Stimulated activated CD4-positive, alpha-beta T cell treated with anti-CD3 and anti-CD28 coated beads, Interleukin-12 subunit alpha, Interleukin-12 subunit beta, amount 100 ng/mL, for 24 hours (primary cell): Measurements from ENCODE around the gene KLF15.

Experiments used
- DNase-seq, 2 experiments: peaks; one replicate each; pipeline ENCODE4 v3.0.0-alpha.2; 2020; ENCODE audit warnings: low read depth in 2 of 2

Gene KLF15

GRCh38 chr3:126306397-126306796, 50.8 kb downstream of the KLF15 start:
- no peak for DNase-seq

- no peak for DNase-seq
Observed at GRCh38 chr3:126305427-126305826, 51.8 kb downstream of the KLF15 start.

GRCh38 chr3:126304704-126305103, 52.5 kb downstream of the KLF15 start:
- no peak for DNase-seq

- no peak for DNase-seq
Observed at GRCh38 chr3:126304291-126304690, 52.9 kb downstream of the KLF15 start.

GRCh38 chr3:126303272-126303671, 53.9 kb downstream of the KLF15 start:
- DNase-seq, result no peak

- DNase-seq, result no peak
Observed at GRCh38 chr3:126300761-126301481, 56.3 kb downstream of the KLF15 start.

GRCh38 chr3:126300001-126300760, 57.0 kb downstream of the KLF15 start:
- no peak for DNase-seq

GRCh38 chr3:126295407-126295939, 61.7 kb downstream of the KLF15 start:
- no peak for DNase-seq

- DNase-seq, result no peak
Observed at GRCh38 chr3:126294211-126294808, 62.9 kb downstream of the KLF15 start.

- no peak for DNase-seq
Observed at GRCh38 chr3:126293370-126294082, 63.7 kb downstream of the KLF15 start.
